CD4-positive, alpha-beta memory T cell (primary cell): ENCODE results near the gene SLC6A3. TPM values are rescaled to one million over a fixed set of nuclear protein-coding genes. Genes with fewer than 3 reads are reported as not detected.

Experiments used
- CTCF ChIA-PET: fragments of 350-600 bp; sonication (Branson Sonifier 250); formaldehyde crosslinking; loops from one replicate; lab custom pipeline; 2021; ENCODE audit warnings: inconsistent platforms; ENCODE audit not compliant: partially characterized antibody; lab: Charles Lee
- POLR2A ChIA-PET: fragments of 350-600 bp; sonication (Branson Sonifier 250); formaldehyde crosslinking; loops from one replicate; lab custom pipeline; 2021; ENCODE audit not compliant: partially characterized antibody; lab: Charles Lee
- DNase-seq, 5 donors: peaks; one replicate each; pipeline versions ENCODE4 v3.0.0 to v3.0.0-alpha.2; 2020 to 2022; ENCODE audit warnings: mixed read lengths in 1 of 5
- H3K27ac ChIP-seq: one replicate; pipeline ENCODE4 v1.7.0; 2013; ENCODE audit warnings: low read depth, low read length
- H3K27me3 ChIP-seq: 2 replicates; pipeline ENCODE4 v1.7.0; 2013; ENCODE audit warnings: mild to moderate bottlenecking, low read length, moderate library complexity; ENCODE audit not compliant: insufficient read depth
- H3K36me3 ChIP-seq: 2 replicates; pipeline ENCODE4 v1.7.0; 2013; ENCODE audit warnings: mild to moderate bottlenecking, low read length, moderate library complexity; ENCODE audit not compliant: insufficient read depth
- H3K4me1 ChIP-seq: 2 replicates; pipeline ENCODE4 v1.7.0; 2013; ENCODE audit warnings: mild to moderate bottlenecking, low read length, moderate library complexity; ENCODE audit not compliant: insufficient read depth
- H3K4me3 ChIP-seq, 2 donors: one replicate each; pipeline ENCODE4 v1.7.0; 2013; ENCODE audit warnings: low read length in 2 of 2, mild to moderate bottlenecking in 1 of 2
- H3K9me3 ChIP-seq, 2 donors: one replicate each; pipeline ENCODE4 v1.7.0; 2013; ENCODE audit warnings: low read length in 2 of 2, control low read depth in 1 of 2; ENCODE audit not compliant: control insufficient read depth in 1 of 2
- H3K27ac Mint-ChIP-seq, 7 donors: one replicate each; pipeline ENCODE4 v1.8.0; 2020 to 2021; ENCODE audit warnings: mixed read lengths in 7 of 7, mild to moderate bottlenecking in 6 of 7, inconsistent platforms in 3 of 7, moderate library complexity in 3 of 7
- H3K27me3 Mint-ChIP-seq, 2 donors: one replicate each; pipeline ENCODE4 v1.8.0; 2020 to 2021; ENCODE audit warnings: mixed read lengths in 2 of 2
- H3K36me3 Mint-ChIP-seq, 2 donors: one replicate each; pipeline ENCODE4 v1.8.0; 2020 to 2021; ENCODE audit warnings: mixed read lengths in 2 of 2, inconsistent platforms in 1 of 2, mild to moderate bottlenecking in 1 of 2
- H3K4me1 Mint-ChIP-seq, 4 donors: one replicate each; pipeline ENCODE4 v1.8.0; 2020 to 2021; ENCODE audit warnings: mixed read lengths in 4 of 4, mild to moderate bottlenecking in 1 of 4
- H3K4me3 Mint-ChIP-seq, 8 donors: one replicate each; pipeline ENCODE4 v1.8.0; 2020 to 2021; ENCODE audit warnings: mixed read lengths in 8 of 8, mild to moderate bottlenecking in 7 of 8, moderate library complexity in 6 of 8, inconsistent platforms in 3 of 8
- H3K9me3 Mint-ChIP-seq, 8 donors: one replicate each; pipeline ENCODE4 v1.8.0; 2020 to 2021; ENCODE audit warnings: mixed read lengths in 8 of 8, mild to moderate bottlenecking in 5 of 8, inconsistent platforms in 3 of 8, moderate library complexity in 1 of 8
- intact Hi-C: fragments of 100-400 bp; cut with micrococcal nuclease; formaldehyde crosslinking; loops from one replicate; pipeline ENCODE4 v1.15.1; 2023
- polyA plus RNA-seq, 2 donors: library from polyadenylated mRNA; unstranded; fragments of 300-500 nt; fragmentation: Illumina TruSeq; gene quantifications; one replicate each; pipeline ENCODE4 v1.2.3, GENCODE V29; 2021
- total RNA-seq, 2 experiments: library from RNA; stranded (reverse); gene quantifications; one replicate each; pipeline ENCODE4 v1.2.3, GENCODE V29; 2021

The SLC6A3 gene
- total and polyA plus RNA-seq, 4 experiments from 2014 or later = not detected

GRCh38 chr5:1440098-1440493 is 5.1 kb downstream of the SLC6A3 start:
- Mint-ChIP-seq H3K36me3 (no peaks in the 10 kb centered on the region), H3K9me3 (peaks cover 4 to 12% (median 6%) of the 10 kb centered on the region in 8 donors), H3K27ac (peak overlapping the region in 1 of 7 donors; percentile 23), H3K27me3 (peaks cover 19 to 20% of the 10 kb centered on the region in 2 donors), H3K4me3 (peak overlapping the region in 1 of 8 donors; percentile 17), H3K4me1 (peaks cover 4 to 6% (median 5%) of the 10 kb centered on the region in 4 donors)
- ChIA-PET CTCF (no interaction called here), POLR2A (no interaction called here)
- no peaks in the 10 kb centered on the region for H3K9me3 ChIP-seq
- H3K4me3 ChIP-seq = no peak overlapping the region
- intact Hi-C loops = no loop called here
- H3K27me3 ChIP-seq = no peaks in the 10 kb centered on the region
- H3K36me3 ChIP-seq = no peaks in the 10 kb centered on the region
- no peak overlapping the region for H3K27ac ChIP-seq
- no peaks in the 10 kb centered on the region for H3K4me1 ChIP-seq
- no peak for DNase-seq

GRCh38 chr5:1439388-1440097 is 5.7 kb downstream of the SLC6A3 start:
- peaks cover 2 to 6% (median 4%) of the 10 kb centered on the region in 4 donors for H3K4me1 Mint-ChIP-seq
- CTCF ChIA-PET = no interaction called here

GRCh38 chr5:1438871-1439270 is 6.4 kb downstream of the SLC6A3 start:
- no peaks in the 10 kb centered on the region for H3K9me3 ChIP-seq
- Mint-ChIP-seq H3K4me1 (peaks cover 0 to 1% (median 0%) of the 10 kb centered on the region in 4 donors), H3K27ac (no peak overlapping the region), H3K4me3 (no peak overlapping the region), H3K9me3 (peaks cover 4 to 14% (median 6%) of the 10 kb centered on the region in 8 donors), H3K27me3 (peaks cover 15 to 16% of the 10 kb centered on the region in 2 donors), H3K36me3 (no peaks in the 10 kb centered on the region)
- H3K4me1 ChIP-seq = no peaks in the 10 kb centered on the region
- no peaks in the 10 kb centered on the region for H3K27me3 ChIP-seq
- H3K4me3 ChIP-seq = no peak overlapping the region
- intact Hi-C loops = no loop called here
- DNase-seq = no peak
- H3K27ac ChIP-seq = no peak overlapping the region
- CTCF ChIA-PET = no interaction called here
- POLR2A ChIA-PET = no interaction called here
- no peaks in the 10 kb centered on the region for H3K36me3 ChIP-seq

More at GRCh38 chr5:1439388-1440097, 5.7 kb downstream of the SLC6A3 start:
- no peak for DNase-seq
- H3K36me3 Mint-ChIP-seq = no peaks in the 10 kb centered on the region
- H3K9me3 Mint-ChIP-seq = peaks cover 4 to 12% (median 6%) of the 10 kb centered on the region in 8 donors
- H3K27ac ChIP-seq = no peak overlapping the region
- H3K4me3 ChIP-seq = no peak overlapping the region
- H3K36me3 ChIP-seq = no peaks in the 10 kb centered on the region
- intact Hi-C loops = no loop called here
- no peaks in the 10 kb centered on the region for H3K4me1 ChIP-seq
- POLR2A ChIA-PET = no interaction called here
- peaks cover 19 to 20% of the 10 kb centered on the region in 2 donors for H3K27me3 Mint-ChIP-seq
- no peak overlapping the region for H3K4me3 Mint-ChIP-seq
- H3K27ac Mint-ChIP-seq = no peak overlapping the region
- no peaks in the 10 kb centered on the region for H3K27me3 ChIP-seq
- H3K9me3 ChIP-seq = no peaks in the 10 kb centered on the region

- no peak for DNase-seq
- CTCF ChIA-PET = no interaction called here
- peaks cover 11 to 15% of the 10 kb centered on the region in 2 donors for H3K27me3 Mint-ChIP-seq
These were observed 7.2 kb downstream of the SLC6A3 start for GRCh38 chr5:1437876-1438559.

DNA sequence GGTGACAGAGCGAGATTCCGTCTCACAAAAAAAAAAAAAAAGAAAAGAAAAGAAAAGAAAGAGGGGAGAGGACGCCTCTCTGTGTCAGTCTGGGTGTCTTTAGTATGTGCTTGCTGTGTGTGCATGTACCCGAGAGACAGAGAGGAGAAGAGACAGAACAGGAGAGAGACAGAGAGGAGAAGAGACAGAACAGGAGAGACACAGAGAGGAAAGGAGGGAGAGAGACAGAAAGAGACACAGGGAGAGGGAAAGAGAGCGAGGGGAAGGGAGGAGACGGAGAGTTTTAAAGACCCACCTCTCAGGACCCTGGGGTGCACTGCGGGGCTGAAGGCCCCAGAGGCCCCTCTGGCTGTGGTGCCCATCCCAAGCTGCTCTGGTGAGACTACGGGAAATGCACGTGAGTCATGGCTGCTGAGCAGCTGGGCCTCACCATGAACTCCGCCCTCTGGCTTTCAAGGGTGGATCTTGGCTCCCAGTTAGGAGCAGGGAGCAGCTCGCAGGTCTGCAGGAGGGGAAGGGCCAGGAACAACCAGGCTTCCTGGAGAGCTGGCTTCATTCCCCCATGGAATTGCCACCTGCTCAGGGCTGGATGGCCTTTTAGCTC is 7.9 kb downstream of the SLC6A3 start:
- Histone ChIP-seq H3K9me3 (no peaks in the 10 kb centered on the region), H3K4me3 (no peak overlapping the region), H3K27me3 (no peaks in the 10 kb centered on the region), H3K4me1 (no peaks in the 10 kb centered on the region), H3K36me3 (no peaks in the 10 kb centered on the region), H3K27ac (no peak overlapping the region)
- no peaks in the 10 kb centered on the region for H3K36me3 Mint-ChIP-seq
- ChIA-PET CTCF (no interaction called here), POLR2A (no interaction called here)
- no peak for DNase-seq
- no peak overlapping the region for H3K27ac Mint-ChIP-seq
- no peak overlapping the region for H3K4me3 Mint-ChIP-seq
- H3K4me1 Mint-ChIP-seq = no peaks in the 10 kb centered on the region
- H3K27me3 Mint-ChIP-seq = peaks cover 8 to 13% of the 10 kb centered on the region in 2 donors
- intact Hi-C loops = no loop called here
- H3K9me3 Mint-ChIP-seq = peaks cover 5 to 15% (median 7%) of the 10 kb centered on the region in 8 donors

More at GRCh38 chr5:1437876-1438559, 7.2 kb downstream of the SLC6A3 start:
- H3K36me3 ChIP-seq = no peaks in the 10 kb centered on the region
- H3K27me3 ChIP-seq = no peaks in the 10 kb centered on the region
- H3K4me1 ChIP-seq = no peaks in the 10 kb centered on the region
- no peaks in the 10 kb centered on the region for H3K9me3 ChIP-seq
- H3K27ac ChIP-seq = no peak overlapping the region
- H3K4me3 ChIP-seq = no peak overlapping the region
- no peak overlapping the region for H3K4me3 Mint-ChIP-seq
- POLR2A ChIA-PET = no interaction called here
- H3K36me3 Mint-ChIP-seq = no peaks in the 10 kb centered on the region
- intact Hi-C loops = no loop called here
- H3K4me1 Mint-ChIP-seq = no peaks in the 10 kb centered on the region
- H3K27ac Mint-ChIP-seq = no peak overlapping the region
- H3K9me3 Mint-ChIP-seq = peaks cover 5 to 16% (median 7%) of the 10 kb centered on the region in 8 donors

DNA sequence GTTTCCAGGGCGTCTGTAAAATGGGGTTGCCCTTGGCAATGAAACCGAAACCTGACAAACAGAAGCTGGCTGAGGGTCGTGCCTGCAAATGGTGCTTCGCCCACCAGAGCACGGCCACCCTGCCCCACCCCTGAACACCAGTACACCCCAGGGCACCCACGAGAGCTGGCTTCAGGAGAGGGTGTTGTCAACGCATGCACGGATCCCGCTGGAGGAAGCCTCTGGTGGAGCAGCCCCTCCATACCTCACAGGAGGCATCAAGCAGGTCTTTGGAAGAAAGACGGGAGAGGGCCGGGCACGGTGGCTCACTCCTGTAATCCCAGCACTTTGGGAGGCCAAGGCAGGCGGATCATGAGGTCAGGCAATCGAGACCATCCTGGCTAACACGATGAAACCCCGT is 8.6 kb downstream of the SLC6A3 start:
- Mint-ChIP-seq H3K4me1 (no peaks in the 10 kb centered on the region), H3K4me3 (no peak overlapping the region), H3K36me3 (no peaks in the 10 kb centered on the region), H3K27me3 (peaks cover 8 to 13% of the 10 kb centered on the region in 2 donors), H3K27ac (no peak overlapping the region), H3K9me3 (peaks cover 5 to 15% (median 7%) of the 10 kb centered on the region in 8 donors)
- DNase-seq = no peak
- Histone ChIP-seq H3K36me3 (no peaks in the 10 kb centered on the region), H3K9me3 (no peaks in the 10 kb centered on the region), H3K27ac (no peak overlapping the region), H3K27me3 (no peaks in the 10 kb centered on the region), H3K4me3 (no peak overlapping the region), H3K4me1 (no peaks in the 10 kb centered on the region)
- CTCF ChIA-PET = no interaction called here
- intact Hi-C loops = no loop called here
- POLR2A ChIA-PET = no interaction called here

DNA sequence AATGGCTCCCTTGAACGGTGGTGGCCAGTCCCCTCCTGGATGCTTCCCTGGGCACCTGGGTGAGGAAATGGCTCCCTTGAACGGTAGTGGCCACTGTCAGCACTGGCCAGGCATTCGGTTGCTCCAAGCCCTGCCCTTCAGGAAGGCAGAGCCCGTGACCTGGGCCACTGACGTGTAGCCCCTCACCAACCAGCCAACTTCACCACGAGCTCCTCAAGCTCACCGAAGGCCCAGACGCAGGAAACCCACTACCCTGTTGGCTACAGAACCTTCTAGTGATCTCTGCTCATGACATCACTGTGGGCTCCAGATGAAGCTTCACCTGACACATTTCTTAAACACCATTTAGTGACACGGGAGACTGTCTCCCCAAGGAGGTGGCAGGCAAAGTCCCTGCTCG is 9.2 kb downstream of the SLC6A3 start:
- Histone ChIP-seq H3K4me3 (no peak overlapping the region), H3K9me3 (no peaks in the 10 kb centered on the region), H3K27ac (no peak overlapping the region), H3K36me3 (no peaks in the 10 kb centered on the region), H3K4me1 (no peaks in the 10 kb centered on the region), H3K27me3 (no peaks in the 10 kb centered on the region)
- no peak for DNase-seq
- H3K27me3 Mint-ChIP-seq = peaks cover 8 to 13% of the 10 kb centered on the region in 2 donors
- H3K4me1 Mint-ChIP-seq = no peaks in the 10 kb centered on the region
- no peaks in the 10 kb centered on the region for H3K36me3 Mint-ChIP-seq
- CTCF ChIA-PET = no interaction called here
- no peak overlapping the region for H3K4me3 Mint-ChIP-seq
- intact Hi-C loops = no loop called here
- no peak overlapping the region for H3K27ac Mint-ChIP-seq
- peaks cover 5 to 15% (median 7%) of the 10 kb centered on the region in 8 donors for H3K9me3 Mint-ChIP-seq
- POLR2A ChIA-PET = no interaction called here
